DMS 273 (cell line): ENCODE data around the gene RETSAT.

Source experiments
- DNase-seq: peaks from one replicate; lab custom pipeline; 2025; ENCODE audit not compliant: unreplicated experiment; lab: John Stamatoyannopoulos, UW

RETSAT gene

GRCh38 chr2:85309699-85310321, 44.5 kb downstream of the RETSAT start:
- peak; percentile 71 for DNase-seq

GRCh38 chr2:85308896-85309555, 45.3 kb downstream of the RETSAT start:
- DNase-seq: peak; percentile 97

- no peak for DNase-seq
Measured at GRCh38 chr2:85308201-85308600, 46.1 kb downstream of the RETSAT start.

GRCh38 chr2:85307527-85307897, 46.8 kb downstream of the RETSAT start:
- DNase-seq: no peak

GRCh38 chr2:85303780-85304531, 50.4 kb downstream of the RETSAT start:
- no peak for DNase-seq

- DNase-seq: no peak
Measured at GRCh38 chr2:85302121-85302520, 52.2 kb downstream of the RETSAT start.
